Measurements from ENCODE around the gene ADAT3. TPM values are rescaled to one million over a fixed set of nuclear protein-coding genes. Genes with fewer than 3 reads are reported as not detected.

Gene ADAT3
- total RNA-seq, 1 experiment from 2014 or later, result 6.9 TPM

- TF ChIP-seq, protein P1, sequence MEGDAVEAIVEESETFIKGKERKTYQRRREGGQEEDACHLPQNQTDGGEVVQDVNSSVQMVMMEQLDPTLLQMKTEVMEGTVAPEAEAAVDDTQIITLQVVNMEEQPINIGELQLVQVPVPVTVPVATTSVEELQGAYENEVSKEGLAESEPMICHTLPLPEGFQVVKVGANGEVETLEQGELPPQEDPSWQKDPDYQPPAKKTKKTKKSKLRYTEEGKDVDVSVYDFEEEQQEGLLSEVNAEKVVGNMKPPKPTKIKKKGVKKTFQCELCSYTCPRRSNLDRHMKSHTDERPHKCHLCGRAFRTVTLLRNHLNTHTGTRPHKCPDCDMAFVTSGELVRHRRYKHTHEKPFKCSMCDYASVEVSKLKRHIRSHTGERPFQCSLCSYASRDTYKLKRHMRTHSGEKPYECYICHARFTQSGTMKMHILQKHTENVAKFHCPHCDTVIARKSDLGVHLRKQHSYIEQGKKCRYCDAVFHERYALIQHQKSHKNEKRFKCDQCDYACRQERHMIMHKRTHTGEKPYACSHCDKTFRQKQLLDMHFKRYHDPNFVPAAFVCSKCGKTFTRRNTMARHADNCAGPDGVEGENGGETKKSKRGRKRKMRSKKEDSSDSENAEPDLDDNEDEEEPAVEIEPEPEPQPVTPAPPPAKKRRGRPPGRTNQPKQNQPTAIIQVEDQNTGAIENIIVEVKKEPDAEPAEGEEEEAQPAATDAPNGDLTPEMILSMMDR (IDR thresholded peaks at IDR 0.05; ENCODE audit: unreplicated experiment), result no peak
- H3K36me3 Mint-ChIP-seq (ENCODE audit: insufficient read depth, unreplicated experiment), result peaks cover 62% of the 10 kb centered on the region
- no peak overlapping the region for H3K27ac Mint-ChIP-seq (ENCODE audit: low read depth, unreplicated experiment)
- POLR2A ChIA-PET, result interaction anchor here (1.0 kb wide), 1 partner anchor 59 kb away, joined by 3 read pairs; no protein-coding TSS in a partner anchor
- intact Hi-C loops (cut with micrococcal nuclease), result no loop called here
- H3K27me3 Mint-ChIP-seq (ENCODE audit: insufficient read depth, unreplicated experiment), result no peaks in the 10 kb centered on the region
- no peak for DNase-seq (ENCODE audit: unreplicated experiment)
- H3K4me3 Mint-ChIP-seq (ENCODE audit: unreplicated experiment), result no peak overlapping the region
- BruUV-seq (replicated peaks), result no TSS peak
- CTCF ChIA-PET, result no interaction called here
- peaks cover 5% of the 10 kb centered on the region for H3K4me1 Mint-ChIP-seq (ENCODE audit: insufficient read depth, unreplicated experiment)
- H3K9me3 Mint-ChIP-seq (ENCODE audit: unreplicated experiment), result no peaks in the 10 kb centered on the region
Measured at GRCh38 chr19:1922803-1923202, 17.6 kb downstream of the ADAT3 start.

DNA sequence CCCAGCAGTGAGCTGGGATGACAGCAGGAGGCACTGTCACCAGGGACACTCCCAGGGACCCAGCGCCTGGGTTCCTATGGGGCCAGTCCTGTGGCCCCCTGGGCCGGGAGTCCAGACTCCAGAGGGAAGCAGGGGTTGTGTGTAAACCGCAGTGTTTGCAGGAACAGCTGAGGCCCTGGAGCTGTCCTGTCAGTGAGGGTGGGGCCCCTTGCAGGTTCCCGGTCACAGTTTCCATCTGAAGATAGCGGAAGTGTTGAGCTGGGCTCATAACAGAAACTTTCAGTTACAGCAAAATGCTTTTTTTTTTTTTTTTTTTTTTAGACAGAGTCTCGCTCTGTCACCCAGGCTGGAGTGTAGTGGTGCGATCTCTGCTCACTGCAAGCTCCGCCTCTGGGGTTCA lies 18.1 kb downstream of the ADAT3 start:
- no peak for DNase-seq (ENCODE audit: unreplicated experiment)
- Mint-ChIP-seq H3K9me3 (ENCODE audit: unreplicated experiment) (no peaks in the 10 kb centered on the region), H3K36me3 (ENCODE audit: insufficient read depth, unreplicated experiment) (peaks cover 62% of the 10 kb centered on the region), H3K27ac (ENCODE audit: low read depth, unreplicated experiment) (no peak overlapping the region), H3K27me3 (ENCODE audit: insufficient read depth, unreplicated experiment) (no peaks in the 10 kb centered on the region), H3K4me1 (ENCODE audit: insufficient read depth, unreplicated experiment) (peaks cover 6% of the 10 kb centered on the region), H3K4me3 (ENCODE audit: unreplicated experiment) (no peak overlapping the region)
- TF ChIP-seq, protein P1 (IDR thresholded peaks at IDR 0.05; ENCODE audit: unreplicated experiment), result no peak
- intact Hi-C loops (cut with micrococcal nuclease), result no loop called here
- ChIA-PET POLR2A (interaction anchor here (1.0 kb wide), 1 partner anchor 58 kb away, joined by 3 read pairs; no protein-coding TSS in a partner anchor), CTCF (interaction anchor here (0.6 to 0.7 kb wide), 2 partner anchors 16 to 19 kb away, joined by 3 to 6 read pairs; no protein-coding TSS in a partner anchor)
- no TSS peak for BruUV-seq (replicated peaks)

- Mint-ChIP-seq H3K27ac (ENCODE audit: low read depth, unreplicated experiment) (no peak overlapping the region), H3K4me1 (ENCODE audit: insufficient read depth, unreplicated experiment) (peaks cover 8% of the 10 kb centered on the region), H3K9me3 (ENCODE audit: unreplicated experiment) (no peaks in the 10 kb centered on the region), H3K27me3 (ENCODE audit: insufficient read depth, unreplicated experiment) (no peaks in the 10 kb centered on the region), H3K36me3 (ENCODE audit: insufficient read depth, unreplicated experiment) (peaks cover 55% of the 10 kb centered on the region), H3K4me3 (ENCODE audit: unreplicated experiment) (no peak overlapping the region)
- ChIA-PET CTCF (interaction anchor here (0.8 kb wide), 1 partner anchor 27 kb away, joined by 3 read pairs; no protein-coding TSS in a partner anchor), POLR2A (no interaction called here)
- no TSS peak for BruUV-seq (replicated peaks)
- TF ChIP-seq, protein P1 (IDR thresholded peaks at IDR 0.05; ENCODE audit: unreplicated experiment), result no peak
- intact Hi-C loops (cut with micrococcal nuclease), result no loop called here
- no peak for DNase-seq (ENCODE audit: unreplicated experiment)
Measured at GRCh38 chr19:1924320-1924961, 19.2 kb downstream of the ADAT3 start.

GRCh38 chr19:1925544-1925943 lies 20.3 kb downstream of the ADAT3 start:
- H3K4me3 Mint-ChIP-seq (ENCODE audit: unreplicated experiment), result no peak overlapping the region
- ChIA-PET CTCF (interaction anchor here (1.0 kb wide), 1 partner anchor 12 kb away, joined by 3 read pairs; no protein-coding TSS in a partner anchor), POLR2A (no interaction called here)
- TF ChIP-seq, protein P1 (IDR thresholded peaks at IDR 0.05; ENCODE audit: unreplicated experiment), result no peak
- peaks cover 14% of the 10 kb centered on the region for H3K4me1 Mint-ChIP-seq (ENCODE audit: insufficient read depth, unreplicated experiment)
- no peaks in the 10 kb centered on the region for H3K27me3 Mint-ChIP-seq (ENCODE audit: insufficient read depth, unreplicated experiment)
- H3K9me3 Mint-ChIP-seq (ENCODE audit: unreplicated experiment), result no peaks in the 10 kb centered on the region
- peaks cover 49% of the 10 kb centered on the region for H3K36me3 Mint-ChIP-seq (ENCODE audit: insufficient read depth, unreplicated experiment)
- TSS peak; percentile 73 for BruUV-seq (replicated peaks)
- H3K27ac Mint-ChIP-seq (ENCODE audit: low read depth, unreplicated experiment), result no peak overlapping the region
- intact Hi-C loops (cut with micrococcal nuclease), result no loop called here
- DNase-seq (ENCODE audit: unreplicated experiment), result no peak
